ENCODE results near the gene TRIM33. TPM values are rescaled to one million over a fixed set of nuclear protein-coding genes. Genes with fewer than 3 reads are reported as not detected.

TRIM33 gene
- total RNA-seq, 1 experiment from 2014 or later, result 41.2 TPM

DNA sequence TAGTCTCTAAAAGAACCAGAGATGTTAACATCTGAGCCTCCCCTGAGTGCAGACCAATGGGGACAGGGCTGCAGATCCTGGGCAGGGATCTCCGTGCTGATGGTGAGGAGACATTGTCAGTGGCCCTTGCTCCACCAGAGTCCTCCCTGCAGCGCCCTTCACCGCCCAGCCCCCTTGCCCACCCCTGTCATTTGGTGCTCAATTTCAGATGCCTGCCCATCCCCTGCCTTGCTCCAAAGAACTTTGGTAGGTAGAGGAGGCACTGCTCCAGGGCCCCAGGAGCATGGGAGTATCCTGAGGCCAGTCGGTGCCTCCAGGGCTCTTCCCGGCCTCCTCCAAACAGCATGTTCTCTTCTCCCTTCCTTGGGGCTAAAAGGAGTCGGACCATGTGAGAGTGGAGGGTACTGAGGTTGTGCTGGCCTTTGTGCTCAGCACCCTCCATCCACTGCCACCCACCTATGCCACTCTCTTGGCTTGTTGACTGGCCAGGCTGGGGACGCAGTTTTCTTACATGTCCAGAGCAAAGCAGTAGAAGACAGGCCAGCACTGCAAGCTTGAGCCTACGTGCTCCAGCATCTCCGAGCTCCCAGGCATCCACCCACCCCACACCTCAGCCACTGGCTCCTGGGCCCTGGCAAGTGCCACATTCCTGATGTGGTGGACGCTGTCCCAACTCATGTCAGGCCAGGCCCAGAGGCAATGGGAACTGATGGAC lies 160.1 kb downstream of the TRIM33 start:
- Histone ChIP-seq H3K27ac (ENCODE audit: low read depth, low read length) (no peak overlapping the region), H2AFZ (ENCODE audit: low read depth, low read length, poor library complexity, severe bottlenecking) (no peak overlapping the region), H3K4me3 (replicated peaks in 1 of 2; ENCODE audit: low read depth in 1 of 2, low read length in 2 of 2) (no peak overlapping the region), H3K9ac (ENCODE audit: low read length) (no peak overlapping the region), H3K79me2 (ENCODE audit: insufficient read depth, low read length) (no peaks in the 10 kb centered on the region), H3K9me3 (ENCODE audit: control insufficient read depth in 1 of 2, insufficient read depth in 1 of 2, low read depth in 1 of 2, low read length in 2 of 2) (no peaks in the 10 kb centered on the region), H3K4me1 (ENCODE audit: control insufficient read depth in 1 of 2, insufficient read depth in 2 of 2, low read length in 2 of 2) (peaks cover 0 to 10% of the 10 kb centered on the region in 2 experiments; a peak in 1 of 4 replicates), H4K20me1 (ENCODE audit: insufficient read depth) (no peaks in the 10 kb centered on the region), H3K27me3 (ENCODE audit: insufficient read depth, low read length) (no peaks in the 10 kb centered on the region), H3K9me2 (ENCODE audit: insufficient read depth) (no peaks in the 10 kb centered on the region), H3K36me3 (ENCODE audit: control insufficient read depth in 1 of 2, insufficient read depth in 2 of 2, low read length in 2 of 2) (no peaks in the 10 kb centered on the region), H3K4me2 (ENCODE audit: low read length) (no peak overlapping the region)
- no peak for ATAC-seq
- CTCF ChIA-PET, result no interaction called here
- POLR2A ChIA-PET, result no interaction called here
- intact Hi-C loops (cut with micrococcal nuclease), result no loop called here
- BruUV-seq (replicated peaks), result no TSS peak
- RAD21 ChIA-PET (ENCODE audit: low non-redundant PET in 1 of 2, low total read pairs in 2 of 2, uncharacterized antibody in 2 of 2, unreplicated experiment in 2 of 2), result no interaction called here
- TF ChIP-seq JUND (IDR thresholded peaks at IDR 0.05), result no peak
- DNase-seq (ENCODE audit: low read depth, low spot score), result no peak

DNA sequence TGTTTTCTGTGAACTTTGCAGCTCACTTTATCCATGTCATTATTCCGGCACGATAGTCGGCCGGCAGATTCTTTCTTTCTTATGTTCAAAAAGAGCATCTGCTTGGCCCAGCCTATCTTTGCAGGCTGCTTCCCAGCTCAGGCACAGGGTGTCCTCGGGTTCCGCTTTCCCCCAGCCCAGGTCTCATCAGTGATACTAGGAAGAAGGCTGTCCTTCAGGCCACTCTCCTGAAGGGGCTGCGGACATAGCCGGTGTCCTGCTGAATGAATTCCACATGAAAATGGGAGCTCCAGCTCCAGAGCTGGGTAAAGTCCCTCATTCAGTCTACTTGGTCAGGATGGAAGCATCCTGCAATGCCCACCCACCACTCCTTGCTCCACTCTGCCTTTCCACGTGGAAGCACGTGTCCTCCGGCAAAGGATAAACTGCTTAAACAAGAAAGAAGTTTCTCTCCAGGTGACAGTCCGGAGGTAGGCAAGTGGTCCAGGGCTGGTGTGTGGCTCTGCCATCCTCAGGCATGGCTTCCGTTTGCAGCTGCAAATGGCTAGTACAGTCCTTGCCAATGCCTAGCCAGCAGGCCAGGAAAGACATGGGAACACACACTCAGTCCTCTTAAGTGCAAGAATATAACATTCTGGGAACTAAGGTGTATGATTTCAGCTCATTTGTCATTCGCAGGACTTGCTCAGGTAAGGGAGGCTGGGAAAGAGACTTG lies 161.0 kb downstream of the TRIM33 start:
- POLR2A ChIA-PET, result no interaction called here
- Histone ChIP-seq H3K9me2 (ENCODE audit: insufficient read depth) (no peaks in the 10 kb centered on the region), H3K27me3 (ENCODE audit: insufficient read depth, low read length) (no peaks in the 10 kb centered on the region), H3K4me2 (ENCODE audit: low read length) (no peak overlapping the region), H2AFZ (ENCODE audit: low read depth, low read length, poor library complexity, severe bottlenecking) (no peak overlapping the region), H3K9ac (ENCODE audit: low read length) (no peak overlapping the region), H3K4me1 (ENCODE audit: control insufficient read depth in 1 of 2, insufficient read depth in 2 of 2, low read length in 2 of 2) (peaks cover 0 to 11% of the 10 kb centered on the region in 2 experiments; a peak in 1 of 4 replicates), H3K27ac (ENCODE audit: low read depth, low read length) (no peak overlapping the region), H3K9me3 (ENCODE audit: control insufficient read depth in 1 of 2, insufficient read depth in 1 of 2, low read depth in 1 of 2, low read length in 2 of 2) (no peaks in the 10 kb centered on the region), H3K36me3 (ENCODE audit: control insufficient read depth in 1 of 2, insufficient read depth in 2 of 2, low read length in 2 of 2) (no peaks in the 10 kb centered on the region), H3K4me3 (replicated peaks in 1 of 2; ENCODE audit: low read depth in 1 of 2, low read length in 2 of 2) (no peak overlapping the region), H3K79me2 (ENCODE audit: insufficient read depth, low read length) (no peaks in the 10 kb centered on the region), H4K20me1 (ENCODE audit: insufficient read depth) (no peaks in the 10 kb centered on the region)
- CTCF ChIA-PET, result no interaction called here
- no peak for TF ChIP-seq ZNF274 (IDR thresholded peaks at IDR 0.05; ENCODE audit: low read depth, low read length)
- TF ChIP-seq, protein P1, sequence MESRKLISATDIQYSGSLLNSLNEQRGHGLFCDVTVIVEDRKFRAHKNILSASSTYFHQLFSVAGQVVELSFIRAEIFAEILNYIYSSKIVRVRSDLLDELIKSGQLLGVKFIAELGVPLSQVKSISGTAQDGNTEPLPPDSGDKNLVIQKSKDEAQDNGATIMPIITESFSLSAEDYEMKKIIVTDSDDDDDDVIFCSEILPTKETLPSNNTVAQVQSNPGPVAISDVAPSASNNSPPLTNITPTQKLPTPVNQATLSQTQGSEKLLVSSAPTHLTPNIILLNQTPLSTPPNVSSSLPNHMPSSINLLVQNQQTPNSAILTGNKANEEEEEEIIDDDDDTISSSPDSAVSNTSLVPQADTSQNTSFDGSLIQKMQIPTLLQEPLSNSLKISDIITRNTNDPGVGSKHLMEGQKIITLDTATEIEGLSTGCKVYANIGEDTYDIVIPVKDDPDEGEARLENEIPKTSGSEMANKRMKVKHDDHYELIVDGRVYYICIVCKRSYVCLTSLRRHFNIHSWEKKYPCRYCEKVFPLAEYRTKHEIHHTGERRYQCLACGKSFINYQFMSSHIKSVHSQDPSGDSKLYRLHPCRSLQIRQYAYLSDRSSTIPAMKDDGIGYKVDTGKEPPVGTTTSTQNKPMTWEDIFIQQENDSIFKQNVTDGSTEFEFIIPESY (IDR thresholded peaks at IDR 0.05; ENCODE audit: extremely low read depth, insufficient replicate concordance, low read length), result no peak
- no peak for TF ChIP-seq POLR2AphosphoS5 (IDR thresholded peaks at IDR 0.05; ENCODE audit: low read depth, low read length)
- no peak for TF ChIP-seq EZH2 (IDR thresholded peaks at IDR 0.05)
- TF ChIP-seq POLR2A (IDR thresholded peaks at IDR 0.05; ENCODE audit: borderline replicate concordance, extremely low read depth, insufficient read depth, insufficient read length), result no peak
- TF ChIP-seq YY1 (IDR thresholded peaks at IDR 0.05; ENCODE audit: extremely low read depth, insufficient replicate concordance, low read depth, low read length), result no peak
- TF ChIP-seq, protein P2, sequence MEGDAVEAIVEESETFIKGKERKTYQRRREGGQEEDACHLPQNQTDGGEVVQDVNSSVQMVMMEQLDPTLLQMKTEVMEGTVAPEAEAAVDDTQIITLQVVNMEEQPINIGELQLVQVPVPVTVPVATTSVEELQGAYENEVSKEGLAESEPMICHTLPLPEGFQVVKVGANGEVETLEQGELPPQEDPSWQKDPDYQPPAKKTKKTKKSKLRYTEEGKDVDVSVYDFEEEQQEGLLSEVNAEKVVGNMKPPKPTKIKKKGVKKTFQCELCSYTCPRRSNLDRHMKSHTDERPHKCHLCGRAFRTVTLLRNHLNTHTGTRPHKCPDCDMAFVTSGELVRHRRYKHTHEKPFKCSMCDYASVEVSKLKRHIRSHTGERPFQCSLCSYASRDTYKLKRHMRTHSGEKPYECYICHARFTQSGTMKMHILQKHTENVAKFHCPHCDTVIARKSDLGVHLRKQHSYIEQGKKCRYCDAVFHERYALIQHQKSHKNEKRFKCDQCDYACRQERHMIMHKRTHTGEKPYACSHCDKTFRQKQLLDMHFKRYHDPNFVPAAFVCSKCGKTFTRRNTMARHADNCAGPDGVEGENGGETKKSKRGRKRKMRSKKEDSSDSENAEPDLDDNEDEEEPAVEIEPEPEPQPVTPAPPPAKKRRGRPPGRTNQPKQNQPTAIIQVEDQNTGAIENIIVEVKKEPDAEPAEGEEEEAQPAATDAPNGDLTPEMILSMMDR (IDR thresholded peaks at IDR 0.05 in 2 of 3, conservative IDR thresholded peaks at IDR 0.05 in 1 of 3; ENCODE audit: borderline replicate concordance in 1 of 3, insufficient read depth in 1 of 3, low read depth in 2 of 3, low read length in 2 of 3), result no peak
- TF ChIP-seq, protein P3, sequence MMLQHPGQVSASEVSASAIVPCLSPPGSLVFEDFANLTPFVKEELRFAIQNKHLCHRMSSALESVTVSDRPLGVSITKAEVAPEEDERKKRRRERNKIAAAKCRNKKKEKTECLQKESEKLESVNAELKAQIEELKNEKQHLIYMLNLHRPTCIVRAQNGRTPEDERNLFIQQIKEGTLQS (IDR thresholded peaks at IDR 0.05), result no peak
- no peak for TF ChIP-seq CBX3 (IDR thresholded peaks at IDR 0.05; ENCODE audit: low read depth)
- no peak for TF ChIP-seq TCF7L2 (IDR thresholded peaks at IDR 0.05; ENCODE audit: borderline replicate concordance, extremely low read depth, insufficient read depth, insufficient read length)
- TF ChIP-seq EZH2phosphoT487 (IDR thresholded peaks at IDR 0.05; ENCODE audit: borderline replicate concordance), result no peak
- TF ChIP-seq SIN3A (IDR thresholded peaks at IDR 0.05; ENCODE audit: low read depth), result no peak
- TF ChIP-seq RAD21 (IDR thresholded peaks at IDR 0.05; ENCODE audit: low read depth), result no peak
- RAD21 ChIA-PET (ENCODE audit: low non-redundant PET in 1 of 2, low total read pairs in 2 of 2, uncharacterized antibody in 2 of 2, unreplicated experiment in 2 of 2), result no interaction called here
- intact Hi-C loops (cut with micrococcal nuclease), result loop anchor here (5.0 kb wide), 1 partner anchor 407 kb away; the partner anchor contains the start of gene CSDE1
- no TSS peak for BruUV-seq (replicated peaks)
- DNase-seq (ENCODE audit: low read depth, low spot score), result no peak
- ATAC-seq, result no peak
